DND-41 (cell line): ENCODE measurements around the gene PITPNM1.

ENCODE experiments used
- CTCF ChIP-seq: IDR thresholded peaks from 2 replicates; pipeline ENCODE4 v1.5.1; 2012; ENCODE audit warnings: borderline replicate concordance, low read length, moderate library complexity, mild to moderate bottlenecking; ENCODE audit not compliant: poor library complexity, severe bottlenecking; ENCODE audit errors: extremely low read depth
- EZH2 ChIP-seq: IDR thresholded peaks from 3 replicates; pipeline ENCODE4 v1.6.1; 2012; ENCODE audit warnings: borderline replicate concordance, low read depth, mild to moderate bottlenecking, moderate library complexity, low read length, inconsistent platforms; ENCODE audit not compliant: severe bottlenecking

DNA sequence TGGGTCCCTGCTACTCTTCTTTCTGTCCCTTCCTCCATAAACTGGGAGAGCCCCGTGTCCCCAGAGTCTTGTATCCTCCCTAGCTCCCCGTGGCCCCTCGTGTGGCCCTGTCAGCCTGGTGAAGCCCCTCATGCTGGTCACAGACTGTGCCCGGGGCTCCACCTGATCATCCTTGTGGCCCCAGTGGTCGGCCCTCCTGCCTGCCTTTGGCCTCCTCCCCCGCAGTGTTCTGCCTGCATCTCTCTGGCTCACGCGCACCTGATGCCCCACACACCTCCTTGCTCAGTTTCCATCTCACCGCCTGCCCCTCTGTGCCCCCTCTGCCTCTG is 19.3 kb upstream of the PITPNM1 start:
- TF ChIP-seq CTCF (no peak), EZH2 (no peak)
